Pancreas (tissue), 10 donors: Measurements from ENCODE around the gene LUC7L. TPM values are rescaled to one million over a fixed set of nuclear protein-coding genes. Genes with fewer than 3 reads are reported as not detected.
A peak's percentile ranks its signal among the peaks of the same experiment; 100 is the strongest.
"Not testable (repeated sequence)": the region's sequence is repeated elsewhere in the genome, so short reads cannot be mapped to it uniquely, and the experiment has no call there.

Experiments used
- ATAC-seq, 4 donors: fragments of 200-7000 bp; cut with Tn5 transposase; one replicate each; pipeline versions ENCODE4 v1.8.0 to v1.9.1; 2020; ENCODE audit warnings: mild to moderate bottlenecking in 4 of 4, moderate library complexity in 4 of 4
- DNase-seq, 6 donors: peaks; one replicate each; pipeline ENCODE4 v3.0.0-alpha.2; 2020
- FAIRE-seq: peaks from 2 replicates; lab custom pipeline; 2012; peaks lifted over from hg19 to GRCh38; lab: Jason Lieb, UNC
- H3K27ac ChIP-seq, 4 donors: fragments of 200-600 bp; sonication (generic); 1 replicate in 3 of 4; 2 replicates in 1 of 4; pipeline versions ENCODE4 v1.5.0 to v1.8.0; 2020
- H3K27me3 ChIP-seq, 4 donors: fragments of 200-600 bp; one replicate each; pipeline ENCODE4 v1.8.0; 2021
- H3K36me3 ChIP-seq, 3 donors: fragments of 200-600 bp; sonication (generic) in 1 of 3; one replicate each; pipeline versions ENCODE4 v1.5.0 to v1.8.0; 2020 to 2021
- H3K4me1 ChIP-seq, 3 donors: fragments of 200-600 bp; one replicate each; pipeline ENCODE4 v1.8.0; 2021
- H3K4me3 ChIP-seq, 4 donors: fragments of 200-600 bp; sonication (generic) in 2 of 4; one replicate each; pipeline versions ENCODE4 v1.5.0 to v1.8.0; 2020 to 2021
- H3K9me3 ChIP-seq, 4 donors: fragments of 200-600 bp; one replicate each; pipeline ENCODE4 v1.8.0; 2021
- WGBS, 2 donors: extraction: QIAGEN DNeasy Blood & Tissue Kit; methylation state at CpG; one replicate each; pipeline ENCODE4 v1.1.7; 2013; 5-methylcytosine and 5-hydroxymethylcytosine counted together
- intact Hi-C, 3 donors: fragments of 100-400 bp; cut with DNase I; formaldehyde crosslinking; loops; one replicate each; pipeline versions ENCODE4 v1.11.1 to v1.14.2; 2022
- polyA plus RNA-seq, 2 donors: library from polyadenylated mRNA; stranded (reverse); fragments of 200-250 nt; gene quantifications; one replicate each; pipeline ENCODE4 v1.2.3, GENCODE V29; 2013
- total RNA-seq, 6 donors: library from RNA; stranded (reverse); fragmentation: NEBNext Ultra II Directional in 4 of 6; extraction: Animal tissue kit (Norgen Biotek cat#: 25700) in 4 of 6; gene quantifications; one replicate each; pipeline versions ENCODE4 v1.2.1 to v1.2.4, GENCODE V29; 2021 to 2023
- TF ChIP-seq, protein P1 (sequence below), 4 donors: fragments of 200-600 bp; sonication (generic) in 3 of 4; IDR thresholded peaks; one replicate each; pipeline versions ENCODE4 v1.5.0 to v1.8.0; 2021; ENCODE audit warnings: antibody characterized with exemption in 4 of 4
- donor health status: healthy with polysubstance abuse.
- donor health status: DM: no; HTN: no; CAD: no; lungs with moderate emphysema.
- donor health status: DM: no; HTN: no; CAD: no.
- donor health status: control.
- donor health status: control.
- donor health status: Bipolar disorder and iron deficiency.
- donor health status: DM: yes; HTN: yes; CAD: no.
- donor health status: DM: no; HTN: no; CAD: no.
- donor health status: DM: no; HTN: no; CAD: no.
- donor health status: DM: yes; HTN: yes; CAD: no.

The LUC7L gene
- total and polyA plus RNA-seq, 8 donors: 20.6 to 333 (median 37.5) TPM

DNA sequence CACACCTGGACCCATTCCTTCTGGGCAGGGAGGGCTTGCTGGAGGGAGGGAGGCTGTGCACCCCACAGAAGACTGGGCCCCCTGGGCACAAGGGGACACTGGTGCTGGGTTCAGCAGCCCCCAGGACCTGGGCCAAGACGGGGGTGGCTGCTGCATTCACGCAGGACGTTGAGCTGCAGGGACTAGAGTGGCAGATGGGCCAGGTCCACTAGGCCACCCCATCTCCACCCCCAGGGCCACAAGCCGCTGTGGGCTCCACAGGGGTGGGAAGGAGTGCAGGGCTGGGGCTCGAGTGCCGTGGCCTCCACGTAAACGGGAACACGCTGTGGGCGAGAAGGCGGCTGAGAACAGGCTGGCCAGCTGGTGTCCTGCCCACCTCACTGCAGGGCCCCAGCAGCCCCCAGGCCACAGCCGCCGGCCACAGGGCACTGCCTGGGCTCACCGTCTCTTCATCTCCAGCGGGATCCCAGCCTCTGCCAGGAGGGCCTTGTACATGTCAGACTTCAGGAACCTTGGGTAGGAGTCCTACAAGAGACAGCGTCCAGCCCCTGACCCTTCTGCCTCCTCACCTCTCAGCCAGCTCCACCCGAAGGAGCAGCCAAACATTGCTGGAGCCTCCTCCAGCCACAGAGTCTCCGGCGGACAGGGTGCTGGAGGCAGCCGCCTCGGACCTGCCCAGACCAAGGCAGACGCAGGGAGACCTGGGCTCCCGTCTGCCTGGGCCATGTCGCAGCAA, 40.0 kb upstream of the LUC7L start:
- no peaks in the 10 kb centered on the region for H3K27me3 ChIP-seq
- TF ChIP-seq, protein P1, sequence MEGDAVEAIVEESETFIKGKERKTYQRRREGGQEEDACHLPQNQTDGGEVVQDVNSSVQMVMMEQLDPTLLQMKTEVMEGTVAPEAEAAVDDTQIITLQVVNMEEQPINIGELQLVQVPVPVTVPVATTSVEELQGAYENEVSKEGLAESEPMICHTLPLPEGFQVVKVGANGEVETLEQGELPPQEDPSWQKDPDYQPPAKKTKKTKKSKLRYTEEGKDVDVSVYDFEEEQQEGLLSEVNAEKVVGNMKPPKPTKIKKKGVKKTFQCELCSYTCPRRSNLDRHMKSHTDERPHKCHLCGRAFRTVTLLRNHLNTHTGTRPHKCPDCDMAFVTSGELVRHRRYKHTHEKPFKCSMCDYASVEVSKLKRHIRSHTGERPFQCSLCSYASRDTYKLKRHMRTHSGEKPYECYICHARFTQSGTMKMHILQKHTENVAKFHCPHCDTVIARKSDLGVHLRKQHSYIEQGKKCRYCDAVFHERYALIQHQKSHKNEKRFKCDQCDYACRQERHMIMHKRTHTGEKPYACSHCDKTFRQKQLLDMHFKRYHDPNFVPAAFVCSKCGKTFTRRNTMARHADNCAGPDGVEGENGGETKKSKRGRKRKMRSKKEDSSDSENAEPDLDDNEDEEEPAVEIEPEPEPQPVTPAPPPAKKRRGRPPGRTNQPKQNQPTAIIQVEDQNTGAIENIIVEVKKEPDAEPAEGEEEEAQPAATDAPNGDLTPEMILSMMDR (IDR thresholded peaks at IDR 0.05): no peak
- ATAC-seq (peak; percentile 10 to 49 (median 26)), DNase-seq (peak in 3 of 6 donors; percentile 53 to 83 (median 67)), FAIRE-seq (no peak)
- H3K4me1 ChIP-seq: peaks cover 0 to 12% (median 5%) of the 10 kb centered on the region in 3 donors
- intact Hi-C loops: no loop called here
- peaks cover 0 to 9% (median 0%) of the 10 kb centered on the region in 3 donors for H3K36me3 ChIP-seq
- peak overlapping the region; percentile 77 to 88 (median 82) for H3K27ac ChIP-seq
- H3K9me3 ChIP-seq: no peaks in the 10 kb centered on the region
- peak overlapping the region in 2 of 4 donors; percentile 22 to 31 for H3K4me3 ChIP-seq
- 38 to 54% methylated on average over 24 of the region's 24 CpGs for WGBS, 2 donors

GRCh38 chr16:268141-269053, 39.1 kb upstream of the LUC7L start:
- intact Hi-C loops: no loop called here
- TF ChIP-seq, protein P1 (IDR thresholded peaks at IDR 0.05): no peak
- Histone ChIP-seq H3K4me3 (peak overlapping the region in 2 of 4 donors; percentile 22 to 31), H3K9me3 (no peaks in the 10 kb centered on the region), H3K27ac (peak overlapping the region; percentile 77 to 88 (median 82)), H3K36me3 (peaks cover 0 to 17% (median 4%) of the 10 kb centered on the region in 3 donors), H3K4me1 (peaks cover 0 to 12% (median 5%) of the 10 kb centered on the region in 3 donors), H3K27me3 (no peaks in the 10 kb centered on the region)
- DNase-seq: peak; percentile 77 to 93 (median 86)
- FAIRE-seq: no peak
- WGBS, 2 donors: 16% methylated on average over 37 to 40 of the region's 40 CpGs
- peak; percentile 75 to 85 (median 84) for ATAC-seq

DNA sequence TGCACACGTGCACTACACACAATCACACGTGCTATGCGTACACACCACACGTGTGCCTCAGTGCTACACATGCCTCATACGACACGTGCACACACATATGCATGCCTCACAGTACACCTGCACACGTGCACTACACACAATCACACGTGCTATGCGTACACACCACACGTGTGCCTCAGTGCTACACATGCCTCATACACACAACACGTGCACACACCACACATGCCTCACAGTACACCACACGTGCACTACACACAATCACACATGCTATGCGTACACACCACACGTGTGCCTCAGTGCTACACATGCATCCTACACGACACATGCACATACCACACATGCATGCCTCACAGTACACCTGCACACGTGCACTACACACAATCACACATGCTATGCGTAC, 38.3 kb upstream of the LUC7L start:
- ATAC-seq, H3K27ac ChIP-seq, FAIRE-seq, intact Hi-C loops, H3K4me3 ChIP-seq, H3K27me3 ChIP-seq, H3K9me3 ChIP-seq, DNase-seq: not testable (repeated sequence)
- WGBS, 2 donors: 81 to 85% methylated on average over 17 of the region's 17 CpGs
- peaks cover 0 to 12% (median 5%) of the 10 kb centered on the region in 3 donors for H3K4me1 ChIP-seq
- peaks cover 0 to 25% (median 8%) of the 10 kb centered on the region in 3 donors for H3K36me3 ChIP-seq

GRCh38 chr16:266258-267164, 37.3 kb upstream of the LUC7L start:
- no peak overlapping the region for H3K4me3 ChIP-seq
- DNase-seq (peak in 3 of 6 donors; percentile 21 to 72 (median 56)), ATAC-seq (no peak), FAIRE-seq (no peak)
- H3K27ac ChIP-seq: no peak overlapping the region
- H3K27me3 ChIP-seq: no peaks in the 10 kb centered on the region
- H3K4me1 ChIP-seq: peaks cover 0 to 12% (median 5%) of the 10 kb centered on the region in 3 donors
- peaks cover 0 to 36% (median 13%) of the 10 kb centered on the region in 3 donors for H3K36me3 ChIP-seq
- TF ChIP-seq, protein P1 (IDR thresholded peaks at IDR 0.05): no peak
- intact Hi-C loops: no loop called here
- 76 to 81% methylated on average over 23 to 25 of the region's 25 CpGs for WGBS, 2 donors
- H3K9me3 ChIP-seq: no peaks in the 10 kb centered on the region
